Caco-2 (cell line): Measurements from ENCODE around the gene PTGDR2. TPM values are rescaled to one million over a fixed set of nuclear protein-coding genes. Genes with fewer than 3 reads are reported as not detected.

Experiments used
- Bru-seq: library from RNA; stranded (reverse); fragments of 400-500 nt; gene quantifications from one replicate; lab custom pipeline; 2021; lab: Mats Ljungman, UMichigan
- BruChase-seq, 2 experiments: library from RNA; stranded (reverse); fragments of 400-500 nt; gene quantifications; one replicate each; lab custom pipeline; 2021; lab: Mats Ljungman, UMichigan
- BruUV-seq: library from RNA; stranded (reverse); fragments of 400-500 nt; replicated peaks from 2 replicates; lab custom pipeline; 2021; lab: Mats Ljungman, UMichigan
- CTCF ChIA-PET: fragments of 300-600 bp; sonication (Branson Sonifier 250); formaldehyde crosslinking; loops from one replicate; lab custom pipeline; 2022; ENCODE audit warnings: antibody characterized with exemption; lab: Charles Lee
- POLR2A ChIA-PET: fragments of 300-600 bp; sonication (Branson Sonifier 250); formaldehyde crosslinking; loops from one replicate; lab custom pipeline; 2022; ENCODE audit warnings: antibody characterized with exemption; lab: Charles Lee
- DNase-seq, 2 experiments: peaks; one replicate each; pipeline versions ENCODE4 v3.0.0 to v3.0.0-alpha.2; 2020 to 2022
- H3K27me3 ChIP-seq: replicated peaks from 2 replicates; pipeline ENCODE4 v1.6.0; 2011; ENCODE audit warnings: low read length; ENCODE audit not compliant: control insufficient read depth, insufficient read depth
- H3K36me3 ChIP-seq: 2 replicates; pipeline ENCODE4 v1.5.1; 2011; ENCODE audit warnings: low read length; ENCODE audit not compliant: control insufficient read depth, insufficient read depth
- H3K4me1 ChIP-seq: fragments of 250-450 bp; sonication (Bioruptor Pico); 2 replicates; pipeline ENCODE4 v1.5.1; 2020; ENCODE audit warnings: mild to moderate bottlenecking
- H3K4me3 ChIP-seq: 2 replicates; pipeline ENCODE4 v1.5.1; 2011; ENCODE audit warnings: low read depth, mild to moderate bottlenecking, control low read depth, low read length
- H3K9me3 ChIP-seq: fragments of 250-450 bp; sonication (Bioruptor Pico); 2 replicates; pipeline ENCODE4 v1.5.1; 2020; ENCODE audit warnings: mild to moderate bottlenecking, moderate library complexity
- H3K27ac Mint-ChIP-seq: one replicate; pipeline ENCODE4 v1.8.0; 2022; ENCODE audit warnings: mixed read lengths; ENCODE audit not compliant: unreplicated experiment
- H3K27me3 Mint-ChIP-seq: one replicate; pipeline ENCODE4 v1.8.0; 2022; ENCODE audit warnings: mixed read lengths; ENCODE audit not compliant: insufficient read depth, unreplicated experiment
- H3K36me3 Mint-ChIP-seq: one replicate; pipeline ENCODE4 v1.8.0; 2022; ENCODE audit warnings: mild to moderate bottlenecking, mixed read lengths; ENCODE audit not compliant: insufficient read depth, unreplicated experiment
- H3K4me1 Mint-ChIP-seq: one replicate; pipeline ENCODE4 v1.8.0; 2022; ENCODE audit warnings: low read depth, mixed read lengths; ENCODE audit not compliant: unreplicated experiment
- H3K4me3 Mint-ChIP-seq: one replicate; pipeline ENCODE4 v1.8.0; 2022; ENCODE audit warnings: mild to moderate bottlenecking, moderate library complexity, mixed read lengths; ENCODE audit not compliant: unreplicated experiment
- H3K9me3 Mint-ChIP-seq: one replicate; pipeline ENCODE4 v1.8.0; 2022; ENCODE audit warnings: mixed read lengths; ENCODE audit not compliant: unreplicated experiment
- CTCF ChIP-seq, 2 experiments: fragments of 200-600 bp in 1 of 2; IDR thresholded peaks; 1 replicate in 1 of 2; 2 replicates in 1 of 2; pipeline versions ENCODE4 v1.5.1 to v1.8.0; 2011 to 2022; ENCODE audit warnings: antibody characterized with exemption in 1 of 2, control low read depth in 1 of 2, inconsistent platforms in 1 of 2, low read depth in 1 of 2, low read length in 1 of 2, mild to moderate bottlenecking in 1 of 2, moderate library complexity in 1 of 2; ENCODE audit not compliant: insufficient read depth in 1 of 2, severe bottlenecking in 1 of 2, unreplicated experiment in 1 of 2
- intact Hi-C: fragments of 100-400 bp; cut with micrococcal nuclease; formaldehyde crosslinking; loops from one replicate; pipeline ENCODE4 v1.10.0; 2022; ENCODE audit not compliant: unreplicated experiment
- long read RNA-seq: library from polyadenylated mRNA; stranded (forward); transcript quantifications from one replicate; pipeline ENCODE4 v2.0.0, GENCODE V29; 2022
- total RNA-seq: library from RNA; stranded (reverse); gene quantifications from 2 replicates; pipeline ENCODE4 v1.2.3, GENCODE V29; 2022

The PTGDR2 gene
- total RNA-seq (0.09 and 0.19 TPM in 2 replicates), Bru-seq, nascent RNA (percentile 11 among the genes with signal in this experiment), BruChase-seq, experiment 1, labeled RNA remaining after a 2-hour chase (not detected), BruChase-seq, experiment 2, labeled RNA remaining after a 6-hour chase (percentile 31 among the genes with signal in this experiment)
- long read RNA-seq = 0 reads

GRCh38 chr11:60855726-60856633 lies at the start of gene PTGDR2:
Gene PTGDR2, minus strand, starts transcription at chr11:60855950. Its CDS starts 2,228 bp downstream, at chr11:60853722.
- peak in 1 of 2 experiments; percentile 17 for DNase-seq
- TF ChIP-seq CTCF (IDR thresholded peaks at IDR 0.05; ENCODE audit: insufficient read depth in 1 of 2, low read depth in 1 of 2, low read length in 1 of 2, severe bottlenecking in 1 of 2, unreplicated experiment in 1 of 2) = no peak
- ChIA-PET POLR2A (interaction anchor here (0.5 kb wide), 1 partner anchor 22 kb away, joined by 3 read pairs; no protein-coding TSS in a partner anchor), CTCF (interaction anchor here (1.2 kb wide), 1 partner anchor 31 kb away, joined by 5 read pairs; no protein-coding TSS in a partner anchor)
- Mint-ChIP-seq H3K27ac (no peak within 1 kb of the TSS), H3K9me3 (no peaks in the 10 kb centered on the region), H3K4me3 (no peak within 1 kb of the TSS), H3K36me3 (peaks cover 12% of the 10 kb centered on the region), H3K27me3 (no peaks in the 10 kb centered on the region), H3K4me1 (peaks cover 9% of the 10 kb centered on the region)
- intact Hi-C loops = no loop called here
- no peaks in the 10 kb centered on the region for H3K27me3 ChIP-seq
- peaks cover 20% of the 10 kb centered on the region for H3K4me1 ChIP-seq
- peaks cover 1% of the 10 kb centered on the region; the same call in 1 of the 2 replicates for H3K36me3 ChIP-seq
- H3K4me3 ChIP-seq = no peak within 1 kb of the TSS
- H3K9me3 ChIP-seq = no peaks in the 10 kb centered on the region
- no TSS peak for BruUV-seq

- Mint-ChIP-seq H3K9me3 (no peaks in the 10 kb centered on the region), H3K36me3 (peaks cover 36% of the 10 kb centered on the region), H3K4me3 (peak overlapping the region; percentile 80), H3K27ac (peak overlapping the region; percentile 86), H3K27me3 (no peaks in the 10 kb centered on the region), H3K4me1 (no peaks in the 10 kb centered on the region)
- Histone ChIP-seq H3K4me1 (no peaks in the 10 kb centered on the region; the same call in 1 of the 2 replicates), H3K36me3 (peaks cover 4% of the 10 kb centered on the region; the same call in 1 of the 2 replicates), H3K27me3 (no peaks in the 10 kb centered on the region), H3K9me3 (no peaks in the 10 kb centered on the region), H3K4me3 (peak overlapping the region; percentile 77)
- no peak for TF ChIP-seq CTCF (IDR thresholded peaks at IDR 0.05; ENCODE audit: insufficient read depth in 1 of 2, low read depth in 1 of 2, low read length in 1 of 2, severe bottlenecking in 1 of 2, unreplicated experiment in 1 of 2)
- TSS peak; percentile 51 for BruUV-seq
- DNase-seq = no peak
- intact Hi-C loops = no loop called here
- ChIA-PET CTCF (interaction anchor here (0.9 kb wide), 1 partner anchor 8 kb away, joined by 4 read pairs; the partner anchor contains the start of gene TMEM109), POLR2A (interaction anchor here (1.0 kb wide), 2 partner anchors 9 to 10 kb away, joined by 3 to 5 read pairs; partner anchors contain the start of gene TMEM109)
These were observed 49.3 kb upstream of the PTGDR2 start for GRCh38 chr11:60905047-60905446.

GRCh38 chr11:60902625-60903024 lies 46.9 kb upstream of the PTGDR2 start:
- Histone ChIP-seq H3K27me3 (no peaks in the 10 kb centered on the region), H3K4me3 (no peak overlapping the region), H3K36me3 (peaks cover 7% of the 10 kb centered on the region), H3K4me1 (no peaks in the 10 kb centered on the region; the same call in 1 of the 2 replicates), H3K9me3 (no peaks in the 10 kb centered on the region)
- no peaks in the 10 kb centered on the region for H3K27me3 Mint-ChIP-seq
- peaks cover 59% of the 10 kb centered on the region for H3K36me3 Mint-ChIP-seq
- no peaks in the 10 kb centered on the region for H3K4me1 Mint-ChIP-seq
- no peaks in the 10 kb centered on the region for H3K9me3 Mint-ChIP-seq
- H3K27ac Mint-ChIP-seq = no peak overlapping the region
- no peak for TF ChIP-seq CTCF (IDR thresholded peaks at IDR 0.05; ENCODE audit: insufficient read depth in 1 of 2, low read depth in 1 of 2, low read length in 1 of 2, severe bottlenecking in 1 of 2, unreplicated experiment in 1 of 2)
- no peak for DNase-seq
- BruUV-seq = no TSS peak
- ChIA-PET POLR2A (no interaction called here), CTCF (no interaction called here)
- no peak overlapping the region for H3K4me3 Mint-ChIP-seq
- intact Hi-C loops = no loop called here
